HK-2 (cell line): Measurements from ENCODE around the gene KIAA1217.

Source experiments
- DNase-seq: peaks from one replicate; pipeline ENCODE4 v3.0.0-alpha.2; 2018; ENCODE audit not compliant: unreplicated experiment

Gene KIAA1217

DNA sequence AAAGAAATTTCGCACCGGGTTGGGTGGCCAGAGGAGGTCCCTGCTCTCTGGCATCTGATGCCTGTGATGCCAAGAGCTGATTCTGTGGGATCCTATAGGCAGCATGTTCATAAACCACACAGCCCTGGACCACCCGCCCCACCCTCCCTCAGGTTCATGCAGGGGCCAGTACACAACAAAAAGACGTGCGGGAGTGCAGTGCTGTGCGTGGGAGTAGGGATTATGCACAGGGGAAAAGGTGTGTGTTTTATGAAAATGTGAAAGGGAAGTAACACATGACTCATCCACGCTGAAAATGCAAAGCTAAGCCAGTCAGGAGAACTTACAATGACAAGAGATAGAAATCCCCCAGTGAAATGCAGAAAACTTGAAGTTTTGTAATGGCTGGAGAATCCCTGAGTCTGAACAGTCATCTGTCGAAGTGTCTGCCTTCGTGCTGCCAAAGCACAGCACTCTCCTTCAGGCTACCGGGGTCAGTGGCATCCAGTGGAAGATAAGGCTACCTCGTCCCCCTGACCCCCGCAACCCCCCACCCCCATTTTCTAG, 1.1 kb downstream of the KIAA1217 start:
- DNase-seq: peak; percentile 6

DNA sequence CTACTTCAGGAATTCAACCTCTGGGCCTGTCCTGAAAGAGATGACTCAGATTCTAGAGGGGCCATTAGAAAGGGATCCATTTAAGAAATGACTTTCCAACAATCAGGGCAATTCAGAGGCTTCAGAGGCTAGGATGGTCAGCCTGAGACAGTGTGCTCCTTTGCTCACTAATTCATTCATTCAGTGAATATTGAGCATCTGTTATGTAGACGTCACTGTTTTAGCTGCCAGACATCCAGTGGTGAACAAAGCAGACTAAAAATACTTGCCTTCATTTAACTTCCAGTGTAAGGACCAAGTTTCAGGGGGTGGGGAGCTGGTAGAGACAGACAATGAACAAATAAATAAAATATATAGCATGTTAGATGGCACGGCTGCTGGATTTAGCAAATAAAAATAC, 1.6 kb downstream of the KIAA1217 start:
- no peak for DNase-seq

DNA sequence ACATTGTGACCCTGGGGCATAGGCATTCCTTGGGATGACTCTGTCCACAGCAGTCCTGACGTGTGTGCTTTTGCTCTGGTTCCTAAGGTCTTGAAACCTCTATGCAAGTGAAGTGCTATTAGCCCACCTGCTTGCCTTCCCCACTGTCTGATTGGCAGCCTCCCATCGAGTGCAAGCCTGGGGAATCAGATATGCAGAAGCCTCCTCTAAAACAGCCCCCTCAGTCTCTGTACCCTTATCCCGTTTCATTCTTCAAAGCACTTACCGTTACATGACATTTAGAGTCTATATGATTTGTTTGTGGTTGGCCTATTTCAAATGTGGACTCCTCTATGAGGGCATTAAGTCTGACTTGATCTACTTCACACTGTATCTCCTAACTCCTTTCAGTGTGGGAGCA, 4.3 kb downstream of the KIAA1217 start:
- DNase-seq: no peak

DNA sequence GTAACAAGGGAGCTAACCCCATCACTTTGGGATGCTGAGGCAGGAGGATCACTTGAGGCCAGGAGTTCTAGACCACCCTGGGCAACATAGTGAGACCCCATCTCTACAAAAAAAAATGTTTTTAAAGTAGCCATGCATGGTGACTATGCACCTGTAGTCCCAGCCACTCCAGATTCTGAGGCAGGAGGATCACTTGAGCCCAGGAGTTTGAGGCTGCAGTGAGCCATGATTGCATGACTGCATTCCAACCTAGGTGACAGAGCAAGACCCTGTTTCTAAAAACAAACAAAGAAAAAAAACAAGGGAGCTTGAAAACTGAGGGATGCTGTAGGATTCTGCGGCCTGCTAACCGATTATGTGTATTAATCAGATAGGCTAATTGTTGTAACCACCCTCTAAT, 4.9 kb downstream of the KIAA1217 start:
- DNase-seq: no peak

DNA sequence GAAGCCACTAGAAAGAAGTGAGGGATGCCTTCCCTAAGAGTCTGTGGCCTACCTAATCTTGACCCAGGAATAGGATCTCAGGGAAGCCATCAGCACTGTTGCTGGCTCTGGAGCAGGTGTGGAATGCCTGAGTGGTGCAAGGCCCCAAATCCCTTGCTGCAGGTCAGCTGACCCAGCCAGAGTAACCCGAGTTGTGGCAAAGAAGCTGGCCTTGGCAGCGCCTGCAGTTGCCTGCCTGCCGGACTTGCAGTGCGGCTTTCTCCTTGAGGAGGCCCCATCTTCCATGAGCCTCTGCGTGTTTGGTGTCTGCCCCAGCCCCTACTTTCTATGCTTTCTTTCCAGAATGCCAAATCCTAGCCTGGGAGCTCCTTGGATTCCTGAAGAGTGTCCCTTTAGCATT, 5.8 kb downstream of the KIAA1217 start:
- DNase-seq: no peak

DNA sequence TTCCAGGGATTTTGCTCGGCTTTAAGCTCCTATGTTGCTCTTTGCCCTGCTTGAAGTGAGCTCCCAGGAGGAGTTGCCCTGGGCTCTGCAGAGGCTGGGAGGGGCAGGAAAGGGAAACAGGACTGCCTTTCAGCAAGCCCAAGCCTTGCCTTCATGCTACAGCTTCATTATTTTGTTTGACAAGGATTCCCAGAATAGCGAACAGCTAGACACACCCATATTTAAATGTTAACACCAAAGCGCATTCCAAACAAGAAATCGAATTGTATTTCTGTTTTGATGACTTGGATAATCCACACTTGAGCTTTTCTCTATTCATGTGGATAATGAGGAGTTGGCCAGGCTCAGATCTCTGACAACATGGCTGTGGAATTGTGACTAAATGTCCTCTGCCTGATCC, 6.3 kb downstream of the KIAA1217 start:
- DNase-seq: no peak

DNA sequence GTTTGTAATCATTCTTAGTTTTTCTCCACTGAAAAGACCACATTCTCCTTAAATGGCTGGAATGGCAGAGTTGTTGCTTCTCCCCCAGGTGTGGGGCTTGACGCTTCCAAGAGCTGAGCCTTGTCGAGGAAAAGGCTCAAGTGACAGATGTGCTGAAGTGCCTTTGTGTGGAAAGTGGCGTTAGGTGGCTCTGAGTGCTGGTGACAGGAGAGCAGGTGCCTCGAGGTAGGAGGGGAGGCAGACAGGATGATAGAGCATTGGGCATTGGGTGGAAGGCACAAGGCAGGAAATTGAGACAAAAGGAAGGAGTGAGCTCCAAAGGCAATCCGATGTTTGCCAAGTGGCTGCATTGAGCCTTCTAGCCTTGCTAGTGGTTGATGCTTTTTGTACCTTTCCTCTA, 6.7 kb downstream of the KIAA1217 start:
- no peak for DNase-seq

DNA sequence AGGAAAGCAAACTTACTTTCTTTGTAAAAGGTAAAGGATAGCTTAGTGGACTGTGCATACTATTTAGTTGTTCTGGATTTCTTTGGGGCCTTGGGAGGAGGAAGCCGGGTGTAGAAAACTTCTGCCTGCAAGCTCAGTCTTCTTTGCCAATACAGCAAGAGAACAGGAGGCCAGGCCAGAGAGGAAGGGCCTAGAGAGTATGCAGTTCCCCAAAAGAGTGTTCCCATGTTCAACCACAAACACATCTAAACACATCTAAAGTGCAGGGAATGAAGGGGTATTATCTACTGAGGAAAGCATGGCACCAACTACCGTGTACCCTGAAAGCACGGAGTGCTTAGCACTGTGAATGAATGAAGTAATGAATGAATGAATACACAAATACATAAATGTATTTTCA, 11.0 kb downstream of the KIAA1217 start:
- DNase-seq: no peak

DNA sequence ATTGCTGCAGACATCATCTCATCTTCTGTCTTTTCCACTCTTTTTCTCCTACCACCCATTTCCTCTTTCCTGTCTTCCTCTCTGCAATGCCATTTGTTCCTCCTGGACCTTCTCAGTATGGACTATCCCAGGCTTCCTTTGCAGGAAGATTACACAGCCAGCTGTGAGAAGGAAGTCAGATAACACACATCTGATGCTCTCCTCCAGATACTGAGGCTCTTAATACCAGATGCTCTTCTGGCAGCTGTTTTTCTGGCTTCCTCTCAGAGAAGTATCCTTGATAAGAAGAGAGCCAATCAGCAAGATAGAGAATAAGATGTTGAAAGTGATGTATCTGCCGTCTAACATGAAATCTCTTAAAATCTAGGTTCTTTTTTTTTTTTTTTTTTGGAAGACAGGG, 14.4 kb downstream of the KIAA1217 start:
- no peak for DNase-seq

DNA sequence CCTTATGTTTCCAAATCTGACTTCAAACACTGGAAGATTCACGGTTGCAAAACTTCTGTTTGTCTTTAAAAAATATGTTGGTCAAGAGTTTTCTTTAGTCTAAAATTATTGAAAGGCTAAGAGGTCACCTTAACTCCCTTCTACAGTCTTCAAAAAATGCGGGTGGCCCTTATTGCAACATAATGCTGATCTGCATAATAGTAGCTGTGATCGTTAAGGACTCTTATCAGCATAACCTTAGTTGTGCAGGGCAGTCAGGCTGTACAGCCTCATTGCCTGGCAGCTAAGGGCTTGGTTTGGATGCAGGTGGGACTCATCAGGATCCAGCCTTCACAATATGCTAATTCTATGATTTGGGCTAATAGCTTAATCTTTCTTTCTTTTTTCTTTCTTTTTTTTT, 15.0 kb downstream of the KIAA1217 start:
- no peak for DNase-seq

DNA sequence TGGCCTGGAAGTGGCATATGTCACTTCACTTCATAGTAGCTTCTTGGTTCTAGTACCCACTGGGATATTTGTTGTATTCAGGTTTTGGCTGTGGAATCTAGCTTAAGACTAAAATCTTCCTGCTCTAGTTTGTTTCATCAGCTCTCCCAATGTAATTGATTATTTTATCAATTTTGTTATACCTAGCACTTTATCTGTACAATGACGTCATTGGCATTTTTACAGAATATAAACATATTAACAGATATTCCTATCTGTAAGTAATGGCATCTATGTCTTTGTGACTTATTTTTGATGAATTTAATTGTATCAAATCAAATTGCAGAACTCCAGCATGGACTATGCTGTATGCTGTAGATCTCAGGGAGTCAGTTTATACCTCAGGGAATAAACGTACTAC, 19.7 kb downstream of the KIAA1217 start:
- no peak for DNase-seq

DNA sequence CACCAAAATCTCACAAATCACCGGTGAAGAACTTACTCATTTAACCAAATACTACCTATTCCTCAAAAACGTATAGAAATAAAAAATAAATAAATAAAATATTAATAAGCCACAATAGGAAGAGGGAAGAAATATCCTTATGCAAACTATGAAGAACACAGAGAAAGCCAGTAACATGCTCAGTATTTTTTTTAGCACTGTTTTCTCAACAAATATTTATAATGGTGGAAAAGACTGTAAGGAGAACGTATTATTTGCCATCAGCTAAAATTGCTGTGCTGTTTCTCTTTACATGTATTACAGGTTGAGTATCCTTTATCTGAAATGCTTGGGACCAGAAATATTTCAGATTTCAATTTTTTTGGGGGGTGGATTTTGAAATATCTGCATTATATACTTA, 21.0 kb downstream of the KIAA1217 start:
- DNase-seq: no peak

DNA sequence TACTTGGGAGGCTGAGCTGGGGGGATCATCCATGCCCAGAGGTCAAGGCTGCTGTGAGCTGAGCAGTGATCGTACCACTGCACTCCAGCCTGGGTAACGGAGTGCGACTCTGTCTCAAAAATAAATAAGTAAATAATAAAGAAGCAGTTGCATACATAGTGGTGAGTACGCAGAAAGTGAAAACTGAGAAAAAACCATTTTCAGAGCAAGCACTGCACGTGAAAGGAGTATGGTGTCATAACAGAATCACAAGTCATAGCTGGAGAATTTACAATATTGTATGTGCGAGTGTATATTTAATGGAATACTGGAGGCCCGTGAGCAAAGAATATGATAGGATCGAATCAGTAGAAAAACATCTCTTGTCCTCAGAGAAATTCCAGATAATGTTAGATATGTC, 22.3 kb downstream of the KIAA1217 start:
- no peak for DNase-seq

DNA sequence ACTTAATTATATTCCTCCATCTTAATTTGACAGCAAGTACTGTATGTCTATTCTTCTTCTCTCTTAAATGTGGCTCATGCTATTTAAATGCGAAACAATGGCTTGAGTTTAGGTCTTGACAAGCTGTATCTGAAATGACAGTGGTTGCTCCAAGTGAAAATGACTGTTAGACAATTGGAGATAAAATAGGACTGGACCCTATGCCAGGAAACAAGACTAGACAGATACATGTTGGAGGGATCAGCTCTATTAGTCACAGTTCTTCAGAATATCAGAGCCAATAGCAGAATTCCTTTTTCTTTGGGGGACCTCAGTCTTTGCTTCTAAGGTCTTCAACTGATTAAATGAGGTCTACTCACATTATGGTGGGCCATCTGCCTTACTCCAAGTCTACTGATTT, 25.8 kb downstream of the KIAA1217 start:
- no peak for DNase-seq

DNA sequence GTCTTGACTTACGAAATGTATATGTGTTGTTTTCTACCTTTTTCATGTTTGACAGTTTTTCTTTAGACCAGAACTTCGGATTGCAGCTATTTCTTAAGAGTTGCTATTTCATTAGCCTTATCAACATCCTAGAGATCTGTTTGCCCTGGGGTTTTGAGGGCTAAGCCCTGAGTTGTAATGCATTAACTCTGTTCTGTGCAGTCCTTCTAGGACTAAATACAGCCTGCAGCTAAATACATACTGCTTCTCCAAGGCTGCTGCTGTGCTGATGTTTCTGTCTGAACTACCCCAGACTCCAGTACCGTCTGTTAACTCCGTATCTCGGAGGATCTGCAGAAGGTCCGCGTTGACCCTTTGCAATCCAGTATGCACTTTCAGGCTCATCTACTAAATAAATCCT, 26.5 kb downstream of the KIAA1217 start:
- DNase-seq: no peak

DNA sequence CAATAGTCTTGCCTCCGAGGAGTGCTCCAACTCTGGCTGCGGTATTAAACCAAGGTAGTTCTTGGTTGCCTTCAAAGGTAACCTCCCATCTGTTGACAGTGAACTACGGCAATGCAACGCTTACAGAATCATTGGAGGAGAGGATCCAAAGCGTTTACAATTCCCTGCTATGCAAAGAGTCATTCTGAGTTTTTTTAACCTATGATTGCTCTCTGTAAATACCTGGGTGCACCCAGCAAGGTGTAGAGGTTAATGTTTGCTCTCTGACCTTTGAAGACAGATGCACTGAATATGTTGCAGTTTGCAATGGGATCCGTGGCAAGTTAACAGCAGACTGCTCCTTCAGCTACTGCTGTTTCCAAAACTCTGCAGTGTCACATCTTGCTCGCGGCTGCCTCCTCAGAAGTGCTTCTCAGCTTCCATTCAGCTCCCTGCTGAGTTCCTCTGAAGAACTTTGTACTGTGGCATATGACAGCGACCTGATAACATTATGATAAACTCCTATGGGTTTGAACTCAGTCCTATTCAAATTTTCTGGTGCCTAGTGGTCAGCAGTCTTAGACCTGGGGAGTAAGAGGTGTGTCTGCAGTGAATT, 29.0 kb downstream of the KIAA1217 start:
- DNase-seq: no peak

DNA sequence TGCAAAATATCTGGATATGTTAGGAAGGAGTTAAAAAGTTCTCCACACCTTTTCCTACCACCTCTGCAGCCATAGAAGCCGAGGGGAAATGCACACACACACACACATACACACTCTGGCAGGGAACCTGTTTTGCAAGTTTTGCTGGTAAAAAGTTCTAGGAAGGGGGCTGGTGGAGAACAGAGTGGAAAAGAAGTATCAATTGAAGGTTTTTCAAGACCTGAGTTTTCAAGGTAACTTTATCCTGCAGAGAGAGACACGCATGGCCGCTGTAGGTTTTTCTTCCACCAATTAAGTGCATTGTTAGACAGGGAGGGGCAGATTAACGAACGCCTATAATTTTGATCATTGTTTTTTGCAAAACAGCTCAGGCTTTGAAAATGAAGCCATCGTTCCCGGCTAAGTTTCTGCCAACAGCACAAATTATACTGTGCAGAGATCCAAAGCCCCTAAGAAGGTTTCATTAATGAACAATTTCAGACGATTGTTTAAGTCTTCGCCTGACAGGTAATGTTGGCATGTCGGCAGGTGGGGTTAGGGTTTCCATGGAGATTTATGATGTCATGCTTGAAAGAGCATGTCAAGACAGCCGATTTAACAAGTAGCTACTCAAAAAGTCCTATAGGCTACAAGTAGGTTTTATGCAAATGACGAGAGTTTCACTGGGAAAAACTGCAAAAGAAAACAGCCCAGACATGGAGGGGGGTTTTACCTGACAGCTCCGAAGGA, 29.7 kb downstream of the KIAA1217 start:
- DNase-seq: no peak

DNA sequence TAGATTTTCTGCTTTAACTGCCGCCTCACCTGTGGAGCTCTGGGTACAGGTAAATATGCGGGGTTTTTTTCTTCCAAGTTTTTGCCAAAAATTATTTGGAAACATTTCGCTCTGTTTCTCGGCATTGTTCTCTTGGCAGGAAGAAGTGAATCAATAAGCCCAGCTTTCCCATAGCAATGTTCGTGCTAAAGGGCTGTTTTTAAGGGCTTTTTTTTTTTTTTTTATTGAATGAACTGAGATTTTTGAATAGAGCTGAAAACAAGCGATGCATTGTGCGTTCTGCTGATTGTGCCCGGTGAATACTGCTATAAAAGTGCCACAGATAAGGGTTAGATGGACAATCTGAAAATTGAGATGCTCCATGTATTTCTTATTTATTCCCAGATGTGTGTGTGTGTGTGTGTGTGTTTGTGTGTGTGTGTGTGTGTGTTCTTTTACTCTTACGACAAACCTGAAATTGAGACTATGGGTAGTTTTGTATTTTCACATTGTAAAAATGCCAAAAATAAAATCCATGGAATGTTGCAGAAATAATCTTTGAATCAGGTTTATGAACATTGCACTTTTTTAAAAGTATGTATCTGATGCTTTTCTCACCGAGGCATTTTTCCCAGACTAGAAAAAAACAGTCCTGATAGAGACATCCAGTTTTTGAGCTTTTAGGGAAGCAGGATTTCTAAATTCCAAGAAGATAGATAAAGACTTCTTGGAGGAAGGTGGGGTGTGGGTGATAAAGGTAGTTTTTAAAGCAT, 30.5 kb downstream of the KIAA1217 start:
- DNase-seq: no peak

DNA sequence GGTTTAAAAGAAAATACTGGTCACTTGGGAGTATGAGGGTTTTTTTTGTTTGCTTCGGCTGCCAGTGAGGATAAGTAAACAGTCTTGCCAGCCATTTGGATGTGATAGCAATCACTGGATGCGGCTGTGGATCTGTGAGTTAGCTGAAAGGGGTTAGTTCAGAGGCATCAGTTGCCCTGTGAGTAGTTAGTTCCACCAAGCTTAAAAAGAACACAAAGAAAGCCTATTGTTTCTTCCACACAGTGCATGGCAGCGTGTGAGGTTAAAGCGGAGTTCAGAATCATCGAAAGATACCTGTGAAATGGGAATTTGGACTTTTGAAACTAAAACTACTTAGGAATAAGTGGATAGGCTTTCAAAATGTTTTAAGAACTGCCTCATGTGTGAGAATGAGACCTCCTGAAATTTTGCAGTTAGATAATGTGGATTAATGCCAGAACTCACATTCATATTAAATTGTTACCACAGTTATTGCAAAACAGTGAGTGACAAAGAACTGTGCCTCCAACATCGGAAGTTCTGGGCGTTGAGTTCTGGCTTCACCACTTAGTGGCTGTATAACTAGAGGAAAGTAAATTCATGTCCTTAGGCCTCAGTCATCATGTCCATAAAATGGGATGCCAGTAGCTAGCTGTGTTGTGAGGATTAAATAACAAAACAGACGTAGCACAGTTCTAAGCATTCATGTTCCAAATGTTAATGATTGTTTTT, 31.3 kb downstream of the KIAA1217 start:
- DNase-seq: no peak

DNA sequence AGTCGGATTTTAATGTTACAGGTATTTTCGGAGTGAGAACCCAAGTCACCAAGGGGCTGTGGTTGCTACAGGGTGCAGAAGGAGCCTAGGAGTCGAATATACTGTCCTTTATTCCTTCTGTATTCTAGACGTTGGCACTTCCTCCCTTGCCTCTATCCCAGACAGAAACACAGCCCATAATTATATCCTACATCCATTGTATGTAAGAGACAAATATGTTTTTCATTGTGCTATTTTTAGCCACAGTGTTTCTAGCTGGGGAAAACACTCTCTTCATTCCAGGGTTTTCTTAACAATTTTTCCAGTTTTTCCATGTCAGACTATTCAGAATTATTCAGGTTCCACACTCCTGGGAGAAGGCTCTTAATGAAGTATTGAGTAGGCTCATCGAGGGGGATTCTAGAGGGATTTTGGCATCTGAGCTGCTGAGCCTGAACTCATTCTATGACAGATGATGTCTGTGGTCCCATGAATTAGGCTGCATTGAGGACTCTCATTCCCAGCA, 32.6 kb downstream of the KIAA1217 start:
- no peak for DNase-seq

DNA sequence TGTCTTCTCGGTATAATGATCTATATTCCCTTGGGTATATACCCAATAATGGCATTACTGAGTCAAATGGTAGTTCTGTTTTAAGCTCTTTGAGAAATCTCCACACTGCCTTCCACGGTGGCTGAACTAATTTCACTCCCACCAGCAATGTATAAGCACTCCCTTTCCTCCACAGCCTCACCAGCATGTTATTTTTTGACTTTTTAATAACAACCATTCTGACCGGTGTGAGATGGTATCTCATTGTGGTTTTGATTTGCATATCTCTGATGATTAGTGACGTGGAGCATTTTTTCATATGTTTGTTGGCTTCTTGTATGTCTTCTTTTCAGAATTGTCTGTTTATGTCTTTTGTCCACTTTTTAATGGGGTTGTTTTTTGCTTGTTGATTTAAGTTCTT, 33.6 kb downstream of the KIAA1217 start:
- DNase-seq: no peak

DNA sequence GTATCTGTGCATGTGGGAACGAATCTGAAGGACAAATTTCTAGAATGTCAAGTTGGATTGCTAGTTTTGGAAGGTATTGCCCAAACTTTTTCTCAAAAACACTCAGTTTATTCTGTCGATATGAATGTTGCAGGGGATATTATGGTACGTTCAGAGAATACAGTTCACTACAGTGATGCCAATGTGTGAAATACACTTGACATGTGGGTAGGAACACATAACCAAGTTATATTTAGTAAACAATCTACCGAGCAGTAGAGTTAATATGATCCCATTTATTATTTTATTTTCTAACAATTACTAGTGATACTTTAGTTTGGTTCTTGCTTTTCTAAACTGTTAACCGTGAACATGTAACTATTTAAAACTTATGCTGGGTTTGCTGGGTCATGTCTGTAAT, 37.4 kb downstream of the KIAA1217 start:
- no peak for DNase-seq
